IMR-90 (cell line): ENCODE results near the gene OTOG. TPM values are rescaled to one million over a fixed set of nuclear protein-coding genes. Genes with fewer than 3 reads are reported as not detected.

ENCODE experiments used
- ATAC-seq: fragments of 200-7000 bp; cut with Tn5 transposase; 2 replicates; pipeline ENCODE4 v1.9.1; 2020; ENCODE audit warnings: low read depth, mild to moderate bottlenecking, moderate library complexity
- BruUV-seq: library from RNA; stranded (reverse); fragments of 400-500 nt; replicated peaks from 2 replicates; lab custom pipeline; 2021; lab: Mats Ljungman, UMichigan
- CTCF ChIA-PET: fragments of 300-600 bp; formaldehyde crosslinking; extraction: SDS; loops from one replicate; lab custom pipeline; 2021; ENCODE audit warnings: antibody characterized with exemption; lab: Yijun Ruan, JAX
- POLR2A ChIA-PET: fragments of 300-600 bp; sonication (Branson Sonifier 250); formaldehyde crosslinking; loops from one replicate; lab custom pipeline; 2022; ENCODE audit warnings: antibody characterized with exemption; ENCODE audit not compliant: unreplicated experiment; lab: Charles Lee
- DNase-seq: peaks from one replicate; pipeline ENCODE4 v3.0.0; 2013
- H2AFZ ChIP-seq: replicated peaks from 2 replicates; pipeline ENCODE3; 2013; ENCODE audit warnings: low read length, mild to moderate bottlenecking; ENCODE audit not compliant: poor library complexity
- H2AK5ac ChIP-seq: 2 replicates; pipeline ENCODE4 v1.6.1; 2013; ENCODE audit warnings: low read depth, low read length, inconsistent platforms
- H2AK9ac ChIP-seq: replicated peaks from 2 replicates; pipeline ENCODE3; 2013; ENCODE audit warnings: mild to moderate bottlenecking, low read depth, low read length, moderate library complexity; ENCODE audit not compliant: poor library complexity
- H2BK120ac ChIP-seq: 2 replicates; pipeline ENCODE4 v1.6.1; 2013; ENCODE audit warnings: low read depth, low read length, inconsistent platforms
- H2BK15ac ChIP-seq: 3 replicates; pipeline ENCODE4 v1.6.1; 2013; ENCODE audit warnings: low read depth, low read length, inconsistent platforms
- H2BK20ac ChIP-seq: 2 replicates; pipeline ENCODE4 v1.6.1; 2013; ENCODE audit warnings: low read depth, mild to moderate bottlenecking, inconsistent platforms, low read length, moderate library complexity
- H2BK5ac ChIP-seq: 2 replicates; pipeline ENCODE4 v1.6.1; 2013; ENCODE audit warnings: mild to moderate bottlenecking, low read depth, low read length, inconsistent platforms; ENCODE audit not compliant: poor library complexity, severe bottlenecking
- H3K14ac ChIP-seq: replicated peaks from 2 replicates; pipeline ENCODE4 v1.6.1; 2013; ENCODE audit warnings: low read depth, low read length, inconsistent platforms
- H3K18ac ChIP-seq: 2 replicates; pipeline ENCODE4 v1.6.1; 2013; ENCODE audit warnings: low read depth, low read length, control low read depth
- H3K23ac ChIP-seq: 2 replicates; pipeline ENCODE4 v1.6.1; 2013; ENCODE audit warnings: low read depth, low read length, inconsistent platforms
- H3K27ac ChIP-seq: 2 replicates; pipeline ENCODE4 v1.5.1; 2013; ENCODE audit warnings: mild to moderate bottlenecking, control low read depth, low read length; ENCODE audit not compliant: insufficient read depth
- H3K27me3 ChIP-seq: 2 replicates; pipeline ENCODE4 v1.6.1; 2013; ENCODE audit warnings: low read length; ENCODE audit not compliant: control insufficient read depth, insufficient read depth
- H3K36me3 ChIP-seq: 2 replicates; pipeline ENCODE4 v1.6.1; 2013; ENCODE audit warnings: low read length, mixed read lengths; ENCODE audit not compliant: control insufficient read depth, insufficient read depth
- H3K4ac ChIP-seq: 2 replicates; pipeline ENCODE4 v1.6.1; 2013; ENCODE audit warnings: low read depth, low read length, inconsistent platforms
- H3K4me1 ChIP-seq: 2 replicates; pipeline ENCODE4 v1.6.1; 2013; ENCODE audit warnings: low read length, mixed read lengths; ENCODE audit not compliant: control insufficient read depth, insufficient read depth
- H3K4me2 ChIP-seq: 2 replicates; pipeline ENCODE4 v1.6.1; 2013; ENCODE audit warnings: low read depth, mild to moderate bottlenecking, control low read depth, low read length, moderate library complexity
- H3K4me3 ChIP-seq: 2 replicates; pipeline ENCODE4 v1.5.1; 2013; ENCODE audit warnings: low read depth, mild to moderate bottlenecking, control low read depth, low read length, moderate library complexity; ENCODE audit not compliant: insufficient read depth
- H3K56ac ChIP-seq: 2 replicates; pipeline ENCODE4 v1.6.1; 2013; ENCODE audit warnings: low read length, inconsistent platforms; ENCODE audit not compliant: insufficient read depth; ENCODE audit errors: extremely low read depth
- H3K79me1 ChIP-seq, 2 experiments: 2 replicates each; pipeline ENCODE4 v1.6.1; 2013; ENCODE audit warnings: low read length in 2 of 2, inconsistent platforms in 1 of 2, low read depth in 1 of 2
- H3K9ac ChIP-seq: 2 replicates; pipeline ENCODE4 v1.6.1; 2013; ENCODE audit warnings: low read depth, low read length, control low read depth
- H3K9me1 ChIP-seq: 2 replicates; pipeline ENCODE4 v1.6.1; 2013; ENCODE audit warnings: low read length, inconsistent platforms; ENCODE audit not compliant: insufficient read depth
- H3K9me3 ChIP-seq: 2 replicates; pipeline ENCODE4 v1.6.1; 2013; ENCODE audit warnings: low read length; ENCODE audit not compliant: control insufficient read depth, insufficient read depth
- H4K20me1 ChIP-seq: 2 replicates; pipeline ENCODE4 v1.6.1; 2013; ENCODE audit warnings: low read length, inconsistent platforms; ENCODE audit not compliant: insufficient read depth
- H4K5ac ChIP-seq: 2 replicates; pipeline ENCODE4 v1.6.1; 2013; ENCODE audit warnings: mild to moderate bottlenecking, low read depth, low read length, control low read depth
- H4K8ac ChIP-seq, 2 experiments: 2 replicates each; pipeline ENCODE4 v1.6.1; 2013; ENCODE audit warnings: low read depth in 2 of 2, low read length in 2 of 2, control low read depth in 1 of 2, inconsistent platforms in 1 of 2
- H4K91ac ChIP-seq: 2 replicates; pipeline ENCODE4 v1.6.1; 2013; ENCODE audit warnings: low read depth, low read length, inconsistent platforms; ENCODE audit not compliant: insufficient read depth
- BHLHE40 ChIP-seq: fragments of 150-350 bp; IDR thresholded peaks from 2 replicates; pipeline ENCODE4 v1.6.1; 2016; ENCODE audit warnings: mild to moderate bottlenecking, low read depth, low read length
- CEBPB ChIP-seq: IDR thresholded peaks from 2 replicates; pipeline ENCODE4 v1.6.1; 2012; ENCODE audit warnings: low read depth, low read length, improper control_type of control experiment
- CHD1 ChIP-seq: IDR thresholded peaks from 2 replicates; pipeline ENCODE4 v1.6.1; 2012; ENCODE audit warnings: low read depth, low read length, improper control_type of control experiment
- FOS ChIP-seq: fragments of 150-350 bp; IDR thresholded peaks from 2 replicates; pipeline ENCODE4 v1.6.1; 2016; ENCODE audit warnings: low read depth, low read length
- MAFK ChIP-seq: IDR thresholded peaks from 2 replicates; pipeline ENCODE4 v1.6.1; 2012; ENCODE audit warnings: low read depth, low read length, improper control_type of control experiment
- MAZ ChIP-seq: IDR thresholded peaks from 2 replicates; pipeline ENCODE4 v1.6.1; 2012; ENCODE audit warnings: low read depth, mild to moderate bottlenecking, low read length, improper control_type of control experiment, moderate library complexity, borderline replicate concordance
- MXI1 ChIP-seq: IDR thresholded peaks from 2 replicates; pipeline ENCODE4 v1.6.1; 2012; ENCODE audit warnings: low read depth, mild to moderate bottlenecking, low read length, moderate library complexity, borderline replicate concordance
- NFE2L2 ChIP-seq: fragments of 150-350 bp; IDR thresholded peaks from 2 replicates; pipeline ENCODE4 v1.6.1; 2016; ENCODE audit warnings: low read depth, mild to moderate bottlenecking, low read length
- POLR2A ChIP-seq: IDR thresholded peaks from 2 replicates; pipeline ENCODE4 v1.6.1; 2012; ENCODE audit warnings: mild to moderate bottlenecking, low read depth, low read length
- RAD21 ChIP-seq: IDR thresholded peaks from 2 replicates; pipeline ENCODE4 v1.6.1; 2012; ENCODE audit warnings: low read length, improper control_type of control experiment
- RCOR1 ChIP-seq: IDR thresholded peaks from 2 replicates; pipeline ENCODE4 v1.6.1; 2012; ENCODE audit warnings: mild to moderate bottlenecking, low read length, improper control_type of control experiment; ENCODE audit not compliant: insufficient replicate concordance
- RFX5 ChIP-seq: IDR thresholded peaks from 2 replicates; pipeline ENCODE4 v1.8.0; 2012; ENCODE audit warnings: low read depth, mild to moderate bottlenecking, low read length, moderate library complexity
- SMC3 ChIP-seq: fragments of 150-350 bp; IDR thresholded peaks from 2 replicates; pipeline ENCODE4 v1.6.1; 2016; ENCODE audit warnings: low read depth, mild to moderate bottlenecking, antibody characterized with exemption, low read length, moderate library complexity
- WGBS, 2 experiments: methylation state at CpG; one replicate each; pipeline versions ENCODE4 v1.1.5 to v1.1.7; 2013; ENCODE audit warnings: missing lambda C conversion rate in 2 of 2; ENCODE audit not compliant: insufficient read length in 1 of 2; ENCODE audit errors: extremely low coverage in 2 of 2; 5-methylcytosine and 5-hydroxymethylcytosine counted together
- dilution Hi-C: fragments of 300-500 bp; cut with HindIII; formaldehyde crosslinking; loops from one replicate; pipeline ENCODE4 v1.14.3; 2018; ENCODE audit warnings: low sequenced_read_pairs; ENCODE audit not compliant: unreplicated experiment
- in situ Hi-C: fragments of 300-500 bp; cut with MboI; formaldehyde crosslinking; loops from 3 replicates; pipeline ENCODE4 v1.14.3; 2019; ENCODE audit warnings: low sequenced_read_pairs, inconsistent platforms, mixed read lengths
- intact Hi-C: fragments of 100-400 bp; cut with micrococcal nuclease; formaldehyde crosslinking; loops from 2 replicates; pipeline ENCODE4 v1.10.0; 2022
- polyA plus RNA-seq, 3 experiments: library from polyadenylated mRNA; depleted of rRNA; stranded (reverse); fragments of >200 nt; gene quantifications; 2 replicates each; pipeline ENCODE4 v1.2.3, GENCODE V29; 2012; ENCODE audit warnings: low replicate concordance in 1 of 3
- total RNA-seq: library from RNA; depleted of rRNA; stranded (reverse); fragments of >200 nt; gene quantifications from 2 replicates; pipeline ENCODE4 v1.2.3, GENCODE V29; 2012
- TF ChIP-seq, protein P1 (sequence below): fragments of 150-350 bp; IDR thresholded peaks from 2 replicates; pipeline ENCODE4 v1.6.1; 2016; ENCODE audit warnings: low read depth, mild to moderate bottlenecking, low read length, moderate library complexity, borderline replicate concordance
- TF ChIP-seq, protein P2 (sequence below): fragments of 150-350 bp; IDR thresholded peaks from 2 replicates; pipeline ENCODE4 v1.6.1; 2017; ENCODE audit warnings: mild to moderate bottlenecking, antibody characterized with exemption, low read length, low read depth
- TF ChIP-seq, protein P3 (sequence below): conservative IDR thresholded peaks from 2 replicates; pipeline ENCODE4 v1.5.1; 2012; ENCODE audit warnings: mild to moderate bottlenecking, low read depth, low read length, improper control_type of control experiment

The OTOG gene
- total and polyA plus RNA-seq, 2 of the 4 experiments (the other 2 are of a cell fraction): not detected

DNA sequence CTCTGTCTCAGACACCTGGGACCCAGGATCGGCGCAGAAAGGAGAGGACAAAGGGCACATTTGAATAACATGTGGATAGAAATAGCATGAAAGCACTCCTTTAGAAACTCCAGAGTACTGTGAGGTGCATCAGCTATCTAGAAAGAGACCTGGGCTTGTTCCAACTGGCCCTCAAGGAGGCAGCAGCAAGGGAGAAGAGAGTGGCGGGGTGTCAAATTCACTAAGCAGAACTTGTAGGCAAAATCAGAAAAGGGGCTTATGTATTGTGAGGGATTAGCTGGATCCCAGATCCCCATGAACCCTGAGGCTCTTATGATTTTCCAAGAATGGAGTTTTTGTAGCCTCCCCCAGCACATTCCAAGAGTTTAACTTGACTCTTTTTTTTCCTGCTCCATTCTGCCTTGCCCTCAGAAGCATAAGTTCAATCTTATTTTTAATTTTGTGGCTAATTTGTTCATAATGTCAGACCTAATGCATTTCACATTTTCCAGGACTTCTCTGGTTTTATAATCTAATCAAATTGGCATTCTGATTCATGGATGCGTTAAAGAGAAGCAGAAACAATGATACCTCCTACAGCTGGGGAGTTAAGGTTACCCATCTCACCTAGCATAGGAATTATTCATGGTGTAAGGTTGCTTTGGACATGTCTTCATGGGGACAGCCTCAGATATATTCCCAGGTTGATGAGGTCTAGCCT is 36.4 kb upstream of the OTOG start:
- no peaks in the 10 kb centered on the region for H3K79me1 ChIP-seq
- H3K27ac ChIP-seq: no peak overlapping the region
- BruUV-seq: no TSS peak
- H3K4me2 ChIP-seq: no peak overlapping the region
- no peak overlapping the region for H2BK120ac ChIP-seq
- no peak overlapping the region for H3K9ac ChIP-seq
- H3K36me3 ChIP-seq: no peaks in the 10 kb centered on the region
- H3K27me3 ChIP-seq: peaks cover 20% of the 10 kb centered on the region
- H3K9me1 ChIP-seq: no peaks in the 10 kb centered on the region
- no peak for TF ChIP-seq MXI1
- TF ChIP-seq NFE2L2: no peak
- TF ChIP-seq, protein P1, sequence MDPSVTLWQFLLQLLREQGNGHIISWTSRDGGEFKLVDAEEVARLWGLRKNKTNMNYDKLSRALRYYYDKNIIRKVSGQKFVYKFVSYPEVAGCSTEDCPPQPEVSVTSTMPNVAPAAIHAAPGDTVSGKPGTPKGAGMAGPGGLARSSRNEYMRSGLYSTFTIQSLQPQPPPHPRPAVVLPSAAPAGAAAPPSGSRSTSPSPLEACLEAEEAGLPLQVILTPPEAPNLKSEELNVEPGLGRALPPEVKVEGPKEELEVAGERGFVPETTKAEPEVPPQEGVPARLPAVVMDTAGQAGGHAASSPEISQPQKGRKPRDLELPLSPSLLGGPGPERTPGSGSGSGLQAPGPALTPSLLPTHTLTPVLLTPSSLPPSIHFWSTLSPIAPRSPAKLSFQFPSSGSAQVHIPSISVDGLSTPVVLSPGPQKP: no peak
- TF ChIP-seq, protein P2, sequence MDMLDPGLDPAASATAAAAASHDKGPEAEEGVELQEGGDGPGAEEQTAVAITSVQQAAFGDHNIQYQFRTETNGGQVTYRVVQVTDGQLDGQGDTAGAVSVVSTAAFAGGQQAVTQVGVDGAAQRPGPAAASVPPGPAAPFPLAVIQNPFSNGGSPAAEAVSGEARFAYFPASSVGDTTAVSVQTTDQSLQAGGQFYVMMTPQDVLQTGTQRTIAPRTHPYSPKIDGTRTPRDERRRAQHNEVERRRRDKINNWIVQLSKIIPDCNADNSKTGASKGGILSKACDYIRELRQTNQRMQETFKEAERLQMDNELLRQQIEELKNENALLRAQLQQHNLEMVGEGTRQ: no peak
- TF ChIP-seq POLR2A: no peak
- TF ChIP-seq CEBPB: no peak
- TF ChIP-seq FOS: no peak
- TF ChIP-seq BHLHE40: no peak
- TF ChIP-seq CHD1: no peak
- TF ChIP-seq, protein P3, sequence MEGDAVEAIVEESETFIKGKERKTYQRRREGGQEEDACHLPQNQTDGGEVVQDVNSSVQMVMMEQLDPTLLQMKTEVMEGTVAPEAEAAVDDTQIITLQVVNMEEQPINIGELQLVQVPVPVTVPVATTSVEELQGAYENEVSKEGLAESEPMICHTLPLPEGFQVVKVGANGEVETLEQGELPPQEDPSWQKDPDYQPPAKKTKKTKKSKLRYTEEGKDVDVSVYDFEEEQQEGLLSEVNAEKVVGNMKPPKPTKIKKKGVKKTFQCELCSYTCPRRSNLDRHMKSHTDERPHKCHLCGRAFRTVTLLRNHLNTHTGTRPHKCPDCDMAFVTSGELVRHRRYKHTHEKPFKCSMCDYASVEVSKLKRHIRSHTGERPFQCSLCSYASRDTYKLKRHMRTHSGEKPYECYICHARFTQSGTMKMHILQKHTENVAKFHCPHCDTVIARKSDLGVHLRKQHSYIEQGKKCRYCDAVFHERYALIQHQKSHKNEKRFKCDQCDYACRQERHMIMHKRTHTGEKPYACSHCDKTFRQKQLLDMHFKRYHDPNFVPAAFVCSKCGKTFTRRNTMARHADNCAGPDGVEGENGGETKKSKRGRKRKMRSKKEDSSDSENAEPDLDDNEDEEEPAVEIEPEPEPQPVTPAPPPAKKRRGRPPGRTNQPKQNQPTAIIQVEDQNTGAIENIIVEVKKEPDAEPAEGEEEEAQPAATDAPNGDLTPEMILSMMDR: no peak
- TF ChIP-seq MAZ: no peak
- no peak for TF ChIP-seq RFX5
- no peak for TF ChIP-seq SMC3
- no peak for TF ChIP-seq MAFK
- no peak for TF ChIP-seq RCOR1
- TF ChIP-seq RAD21: no peak
- no peaks in the 10 kb centered on the region for H4K20me1 ChIP-seq
- no peak overlapping the region for H2AK5ac ChIP-seq
- H3K4ac ChIP-seq: no peak overlapping the region
- no peak overlapping the region for H2BK15ac ChIP-seq
- CTCF ChIA-PET: no interaction called here
- H3K18ac ChIP-seq: no peak overlapping the region
- no peak overlapping the region for H4K5ac ChIP-seq
- no peak overlapping the region for H3K56ac ChIP-seq
- no peak overlapping the region for H3K14ac ChIP-seq
- intact Hi-C loops: no loop called here
- H3K23ac ChIP-seq: no peak overlapping the region
- no peaks in the 10 kb centered on the region for H3K9me3 ChIP-seq
- ATAC-seq (no peak), DNase-seq (no peak)
- H3K4me1 ChIP-seq: no peaks in the 10 kb centered on the region
- no peak overlapping the region for H4K91ac ChIP-seq
- H2AK9ac ChIP-seq: no peak overlapping the region
- no peak overlapping the region for H3K4me3 ChIP-seq
- no peak overlapping the region for H2AFZ ChIP-seq
- no CpG with 5 or more reads among the region's 4 CpGs for WGBS, 2 experiments
- H2BK20ac ChIP-seq: no peak overlapping the region
- no peak overlapping the region for H4K8ac ChIP-seq
- no peak overlapping the region for H2BK5ac ChIP-seq
- dilution Hi-C loops: no loop called here
- in situ Hi-C loops: loop anchor here (25.0 kb wide), 1 partner anchor 573 kb away; no protein-coding TSS in a partner anchor
- POLR2A ChIA-PET: no interaction called here
